HUES6 (cell line): ENCODE results near the gene ATP1B2.
"Not testable (repeated sequence)": the region's sequence is repeated elsewhere in the genome, so short reads cannot be mapped to it uniquely, and the experiment has no call there.

Experiments
- H3K27ac ChIP-seq: 2 replicates; pipeline ENCODE4 v1.7.0; 2013; ENCODE audit warnings: low read depth, mild to moderate bottlenecking, low read length, inconsistent platforms
- H3K27me3 ChIP-seq: 2 replicates; pipeline ENCODE4 v1.6.1; 2013; ENCODE audit warnings: low read length; ENCODE audit not compliant: control insufficient read depth, insufficient read depth
- H3K36me3 ChIP-seq: 2 replicates; pipeline ENCODE4 v1.6.1; 2013; ENCODE audit warnings: low read length; ENCODE audit not compliant: control insufficient read depth, insufficient read depth
- H3K4me1 ChIP-seq: 2 replicates; pipeline ENCODE4 v1.6.1; 2013; ENCODE audit warnings: low read length; ENCODE audit not compliant: control insufficient read depth, insufficient read depth
- H3K4me3 ChIP-seq: 2 replicates; pipeline ENCODE4 v1.5.1; 2013; ENCODE audit warnings: low read depth, low read length
- H3K9ac ChIP-seq: one replicate; pipeline ENCODE4 v1.6.1; 2013; ENCODE audit warnings: mild to moderate bottlenecking, low read length
- H3K9me3 ChIP-seq: 2 replicates; pipeline ENCODE4 v1.6.1; 2013; ENCODE audit warnings: low read depth, low read length; ENCODE audit not compliant: control insufficient read depth, insufficient read depth

Gene ATP1B2

GRCh38 chr17:7636163-7636562 lies 14.6 kb upstream of the ATP1B2 start:
- Histone ChIP-seq H3K4me1 (peaks cover 21% of the 10 kb centered on the region), H3K27me3 (no peaks in the 10 kb centered on the region), H3K36me3 (no peaks in the 10 kb centered on the region), H3K9me3 (no peaks in the 10 kb centered on the region), H3K4me3 (no peak overlapping the region), H3K9ac (no peak overlapping the region), H3K27ac (no peak overlapping the region)

DNA sequence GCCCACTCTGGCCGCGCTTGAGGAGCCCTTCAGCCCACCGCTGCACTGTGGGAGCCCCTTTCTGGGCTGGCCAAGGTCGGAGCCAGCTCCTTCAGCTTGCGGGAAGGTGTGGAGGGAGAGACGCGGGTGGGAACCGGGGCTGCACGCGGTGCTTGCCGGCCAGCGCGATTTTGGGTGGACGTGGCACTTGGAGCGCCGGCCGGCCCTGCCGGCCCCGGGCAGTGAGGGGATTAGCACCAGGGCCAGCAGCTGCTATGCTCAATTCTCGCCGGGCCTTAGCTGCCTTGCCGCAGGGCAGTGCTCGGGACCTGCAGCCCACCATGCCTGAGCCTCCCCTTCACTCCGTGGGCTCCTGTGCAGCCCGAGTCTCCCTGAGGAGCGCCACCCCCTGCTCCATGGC lies 9.9 kb upstream of the ATP1B2 start:
- Histone ChIP-seq H3K36me3 (no peaks in the 10 kb centered on the region), H3K27ac (no peak overlapping the region), H3K9me3 (no peaks in the 10 kb centered on the region), H3K4me3 (no peak overlapping the region), H3K27me3 (no peaks in the 10 kb centered on the region), H3K4me1 (peaks cover 8% of the 10 kb centered on the region), H3K9ac (no peak overlapping the region)

DNA sequence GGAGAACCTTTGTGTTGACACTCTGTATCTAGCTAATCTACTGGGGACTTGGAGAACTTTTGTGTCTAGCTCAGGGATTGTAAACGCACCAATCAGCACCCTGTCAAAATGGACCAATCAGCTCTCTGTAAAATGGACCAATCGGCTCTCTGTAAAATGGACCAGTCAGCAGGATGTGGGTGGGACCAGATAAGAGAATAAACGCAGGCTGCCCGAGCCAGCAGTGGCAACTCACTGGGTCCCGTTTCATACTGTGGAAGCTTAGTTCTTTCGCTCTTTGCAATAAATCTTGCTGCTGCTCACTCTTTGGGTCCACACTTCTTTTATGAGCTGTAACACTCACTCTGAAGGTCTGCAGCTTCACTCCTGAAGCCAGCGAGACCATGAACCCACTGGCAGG lies 9.1 kb upstream of the ATP1B2 start:
- not testable (repeated sequence) for H3K4me3 ChIP-seq, H3K9me3 ChIP-seq, H3K27me3 ChIP-seq, H3K9ac ChIP-seq, H3K4me1 ChIP-seq, H3K27ac ChIP-seq, H3K36me3 ChIP-seq

GRCh38 chr17:7644775-7645174 lies 6.0 kb upstream of the ATP1B2 start:
- Histone ChIP-seq H3K36me3 (no peaks in the 10 kb centered on the region), H3K27me3 (peaks cover 2% of the 10 kb centered on the region), H3K9ac (no peak overlapping the region), H3K27ac (no peak overlapping the region), H3K4me1 (peaks cover under 1% of the 10 kb centered on the region; the same call in 1 of the 2 replicates), H3K4me3 (no peak overlapping the region), H3K9me3 (no peaks in the 10 kb centered on the region)

- Histone ChIP-seq H3K9ac (no peak overlapping the region), H3K4me3 (no peak overlapping the region), H3K9me3 (no peaks in the 10 kb centered on the region), H3K27ac (no peak overlapping the region), H3K4me1 (peaks cover 6% of the 10 kb centered on the region; the same call in 1 of the 2 replicates), H3K27me3 (peaks cover 14% of the 10 kb centered on the region), H3K36me3 (no peaks in the 10 kb centered on the region)
These were observed 4.3 kb upstream of the ATP1B2 start for GRCh38 chr17:7646457-7646856.

DNA sequence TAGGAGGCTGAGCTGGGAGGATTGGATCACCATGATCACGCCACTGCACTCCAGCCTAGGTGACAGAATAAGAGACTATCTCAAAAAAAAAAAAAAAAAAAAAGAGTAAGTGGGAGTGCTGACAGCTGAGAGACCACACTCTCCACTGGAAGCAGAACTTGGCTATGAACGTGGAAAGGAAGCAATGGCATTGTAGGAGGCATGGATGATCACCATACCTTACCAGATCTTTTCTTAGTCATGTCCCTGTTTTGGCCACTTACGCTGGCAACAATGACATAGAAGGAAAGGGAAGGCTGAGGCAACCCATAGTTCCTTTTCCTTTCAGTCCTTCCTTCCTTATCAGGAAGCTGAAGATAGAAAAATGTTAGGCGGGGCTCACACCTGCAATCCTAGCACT lies 3.7 kb upstream of the ATP1B2 start:
- Histone ChIP-seq H3K9me3 (no peaks in the 10 kb centered on the region), H3K27me3 (peaks cover 19% of the 10 kb centered on the region), H3K4me1 (peaks cover 6% of the 10 kb centered on the region; the same call in 1 of the 2 replicates), H3K36me3 (no peaks in the 10 kb centered on the region), H3K4me3 (no peak overlapping the region), H3K27ac (no peak overlapping the region), H3K9ac (no peak overlapping the region)

GRCh38 chr17:7651097-7651664 lies 455 bp downstream of the ATP1B2 start:
- no peak overlapping the region for H3K9ac ChIP-seq

DNA sequence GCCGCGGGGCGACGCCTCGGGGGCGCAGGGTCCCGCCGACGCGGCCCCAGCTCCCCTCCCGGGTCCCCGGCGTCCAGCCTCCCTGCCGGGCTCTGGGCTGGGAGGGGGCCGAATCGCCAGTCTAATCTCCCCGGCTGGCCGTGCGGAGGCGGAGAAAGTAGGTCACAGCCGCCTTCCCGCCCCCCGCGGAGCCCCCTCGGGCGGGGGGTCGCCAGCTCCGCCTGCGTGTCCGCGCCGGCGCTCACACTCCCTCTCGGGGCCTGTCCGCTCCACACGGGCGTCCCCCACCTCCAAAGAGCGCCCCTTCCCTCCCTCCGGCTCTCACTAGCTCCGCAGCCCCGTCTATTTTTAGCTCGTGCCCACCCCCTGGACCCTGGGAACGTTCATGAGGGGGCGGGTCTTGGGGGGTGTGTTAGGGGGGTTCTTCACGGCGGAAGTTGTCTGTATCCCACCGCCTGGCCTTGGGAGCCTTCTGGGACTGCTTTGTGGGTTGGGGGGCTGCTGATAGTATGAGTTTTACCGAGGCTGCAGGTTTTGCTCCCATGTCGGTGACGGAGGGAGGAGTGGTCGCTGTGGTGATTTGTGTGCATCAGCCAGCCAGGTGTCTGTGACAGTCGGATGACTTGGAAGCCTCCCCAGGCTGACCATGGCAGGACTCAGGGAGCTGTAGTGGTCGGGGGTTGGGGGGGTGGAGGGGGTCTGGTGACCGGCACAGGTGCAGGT lies 1.1 kb downstream of the ATP1B2 start:
- peak overlapping the region; percentile 77 for H3K4me3 ChIP-seq
- no peaks in the 10 kb centered on the region for H3K36me3 ChIP-seq
- no peak overlapping the region for H3K9ac ChIP-seq
- no peak overlapping the region for H3K27ac ChIP-seq
- H3K4me1 ChIP-seq: peaks cover 21% of the 10 kb centered on the region
- H3K9me3 ChIP-seq: no peaks in the 10 kb centered on the region
- H3K27me3 ChIP-seq: peaks cover 43% of the 10 kb centered on the region

More at GRCh38 chr17:7651097-7651664, 455 bp downstream of the ATP1B2 start:
- Histone ChIP-seq H3K4me1 (peaks cover 17% of the 10 kb centered on the region), H3K36me3 (no peaks in the 10 kb centered on the region), H3K4me3 (peak overlapping the region; percentile 77), H3K9me3 (no peaks in the 10 kb centered on the region), H3K27me3 (peaks cover 43% of the 10 kb centered on the region), H3K27ac (no peak overlapping the region)

DNA sequence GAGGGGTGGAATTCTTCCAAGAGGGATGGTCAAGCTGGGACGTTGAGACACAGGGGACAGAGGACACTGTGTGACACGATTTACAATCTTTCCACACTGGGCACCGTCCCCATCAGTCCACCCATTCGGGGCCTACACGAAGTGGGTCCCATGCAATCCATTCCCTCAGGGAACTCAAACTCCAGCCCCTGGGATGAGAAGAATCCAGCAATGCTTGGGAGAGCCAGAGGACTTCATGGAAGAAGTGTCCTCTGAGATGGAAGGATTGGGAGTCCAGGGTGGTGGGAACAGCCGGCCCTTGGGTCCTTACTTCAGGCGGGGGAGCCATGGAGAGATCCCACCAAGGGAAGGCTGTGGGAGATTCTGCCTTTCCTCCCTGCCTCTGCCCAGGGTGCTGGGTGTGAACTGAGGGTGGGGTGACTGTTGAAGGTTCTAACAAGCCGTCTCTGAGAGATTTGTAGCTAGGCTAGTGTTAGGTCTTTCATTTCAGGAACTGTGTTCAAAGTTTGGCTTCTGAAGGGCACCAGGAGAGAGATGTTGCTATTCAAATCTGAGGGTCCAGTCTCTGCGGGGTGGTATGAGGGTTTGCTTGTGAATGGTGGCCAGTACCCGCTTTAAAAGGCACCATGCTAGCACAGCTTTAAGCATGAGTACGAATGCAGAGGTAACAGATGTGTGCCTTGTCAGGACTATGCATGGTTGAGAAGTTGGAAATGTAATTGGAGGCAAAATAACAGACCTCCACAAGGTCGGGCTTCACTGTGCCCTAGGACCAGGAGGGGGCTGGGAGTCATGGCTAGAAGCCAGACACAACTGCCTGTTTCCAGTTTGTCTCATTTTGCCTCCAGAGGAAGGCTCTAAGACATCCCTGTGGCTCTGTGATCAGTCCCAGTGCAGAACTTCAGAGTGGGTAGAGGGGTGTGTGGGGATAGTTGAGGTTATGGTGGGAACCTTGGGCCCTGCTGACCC lies 1.9 kb downstream of the ATP1B2 start:
- Histone ChIP-seq H3K4me3 (peak overlapping the region; percentile 77; the same call in 1 of the 2 replicates), H3K27me3 (peaks cover 43% of the 10 kb centered on the region), H3K9me3 (no peaks in the 10 kb centered on the region), H3K27ac (no peak overlapping the region), H3K36me3 (no peaks in the 10 kb centered on the region), H3K9ac (no peak overlapping the region), H3K4me1 (peaks cover 27% of the 10 kb centered on the region)

- Histone ChIP-seq H3K4me1 (peaks cover 28% of the 10 kb centered on the region), H3K36me3 (no peaks in the 10 kb centered on the region), H3K9me3 (no peaks in the 10 kb centered on the region), H3K27me3 (peaks cover 38% of the 10 kb centered on the region), H3K27ac (no peak overlapping the region), H3K4me3 (no peak overlapping the region), H3K9ac (no peak overlapping the region)
These were observed 4.3 kb downstream of the ATP1B2 start for GRCh38 chr17:7654832-7655540.
